IMR-90 (cell line): ENCODE measurements around the gene COL15A1. TPM values are rescaled to one million over a fixed set of nuclear protein-coding genes. Genes with fewer than 3 reads are reported as not detected.

Experiments used
- ATAC-seq: fragments of 200-7000 bp; cut with Tn5 transposase; 2 replicates; pipeline ENCODE4 v1.9.1; 2020; ENCODE audit warnings: low read depth, mild to moderate bottlenecking, moderate library complexity
- BruUV-seq: library from RNA; stranded (reverse); fragments of 400-500 nt; replicated peaks from 2 replicates; lab custom pipeline; 2021; lab: Mats Ljungman, UMichigan
- CTCF ChIA-PET: fragments of 300-600 bp; formaldehyde crosslinking; extraction: SDS; loops from one replicate; lab custom pipeline; 2021; ENCODE audit warnings: antibody characterized with exemption; lab: Yijun Ruan, JAX
- POLR2A ChIA-PET: fragments of 300-600 bp; sonication (Branson Sonifier 250); formaldehyde crosslinking; loops from one replicate; lab custom pipeline; 2022; ENCODE audit warnings: antibody characterized with exemption; ENCODE audit not compliant: unreplicated experiment; lab: Charles Lee
- DNase-seq: peaks from one replicate; pipeline ENCODE4 v3.0.0; 2013
- H2AFZ ChIP-seq: replicated peaks from 2 replicates; pipeline ENCODE3; 2013; ENCODE audit warnings: low read length, mild to moderate bottlenecking; ENCODE audit not compliant: poor library complexity
- H2AK5ac ChIP-seq: 2 replicates; pipeline ENCODE4 v1.6.1; 2013; ENCODE audit warnings: low read depth, low read length, inconsistent platforms
- H2AK9ac ChIP-seq: replicated peaks from 2 replicates; pipeline ENCODE3; 2013; ENCODE audit warnings: mild to moderate bottlenecking, low read depth, low read length, moderate library complexity; ENCODE audit not compliant: poor library complexity
- H2BK120ac ChIP-seq: 2 replicates; pipeline ENCODE4 v1.6.1; 2013; ENCODE audit warnings: low read depth, low read length, inconsistent platforms
- H2BK15ac ChIP-seq: 3 replicates; pipeline ENCODE4 v1.6.1; 2013; ENCODE audit warnings: low read depth, low read length, inconsistent platforms
- H2BK20ac ChIP-seq: 2 replicates; pipeline ENCODE4 v1.6.1; 2013; ENCODE audit warnings: low read depth, mild to moderate bottlenecking, inconsistent platforms, low read length, moderate library complexity
- H2BK5ac ChIP-seq: 2 replicates; pipeline ENCODE4 v1.6.1; 2013; ENCODE audit warnings: mild to moderate bottlenecking, low read depth, low read length, inconsistent platforms; ENCODE audit not compliant: poor library complexity, severe bottlenecking
- H3K14ac ChIP-seq: replicated peaks from 2 replicates; pipeline ENCODE4 v1.6.1; 2013; ENCODE audit warnings: low read depth, low read length, inconsistent platforms
- H3K18ac ChIP-seq: 2 replicates; pipeline ENCODE4 v1.6.1; 2013; ENCODE audit warnings: low read depth, low read length, control low read depth
- H3K23ac ChIP-seq: 2 replicates; pipeline ENCODE4 v1.6.1; 2013; ENCODE audit warnings: low read depth, low read length, inconsistent platforms
- H3K27ac ChIP-seq: 2 replicates; pipeline ENCODE4 v1.5.1; 2013; ENCODE audit warnings: mild to moderate bottlenecking, control low read depth, low read length; ENCODE audit not compliant: insufficient read depth
- H3K27me3 ChIP-seq: 2 replicates; pipeline ENCODE4 v1.6.1; 2013; ENCODE audit warnings: low read length; ENCODE audit not compliant: control insufficient read depth, insufficient read depth
- H3K36me3 ChIP-seq: 2 replicates; pipeline ENCODE4 v1.6.1; 2013; ENCODE audit warnings: low read length, mixed read lengths; ENCODE audit not compliant: control insufficient read depth, insufficient read depth
- H3K4ac ChIP-seq: 2 replicates; pipeline ENCODE4 v1.6.1; 2013; ENCODE audit warnings: low read depth, low read length, inconsistent platforms
- H3K4me1 ChIP-seq: 2 replicates; pipeline ENCODE4 v1.6.1; 2013; ENCODE audit warnings: low read length, mixed read lengths; ENCODE audit not compliant: control insufficient read depth, insufficient read depth
- H3K4me2 ChIP-seq: 2 replicates; pipeline ENCODE4 v1.6.1; 2013; ENCODE audit warnings: low read depth, mild to moderate bottlenecking, control low read depth, low read length, moderate library complexity
- H3K4me3 ChIP-seq: 2 replicates; pipeline ENCODE4 v1.5.1; 2013; ENCODE audit warnings: low read depth, mild to moderate bottlenecking, control low read depth, low read length, moderate library complexity; ENCODE audit not compliant: insufficient read depth
- H3K56ac ChIP-seq: 2 replicates; pipeline ENCODE4 v1.6.1; 2013; ENCODE audit warnings: low read length, inconsistent platforms; ENCODE audit not compliant: insufficient read depth; ENCODE audit errors: extremely low read depth
- H3K79me1 ChIP-seq, 2 experiments: 2 replicates each; pipeline ENCODE4 v1.6.1; 2013; ENCODE audit warnings: low read length in 2 of 2, inconsistent platforms in 1 of 2, low read depth in 1 of 2
- H3K9ac ChIP-seq: 2 replicates; pipeline ENCODE4 v1.6.1; 2013; ENCODE audit warnings: low read depth, low read length, control low read depth
- H3K9me1 ChIP-seq: 2 replicates; pipeline ENCODE4 v1.6.1; 2013; ENCODE audit warnings: low read length, inconsistent platforms; ENCODE audit not compliant: insufficient read depth
- H3K9me3 ChIP-seq: 2 replicates; pipeline ENCODE4 v1.6.1; 2013; ENCODE audit warnings: low read length; ENCODE audit not compliant: control insufficient read depth, insufficient read depth
- H4K20me1 ChIP-seq: 2 replicates; pipeline ENCODE4 v1.6.1; 2013; ENCODE audit warnings: low read length, inconsistent platforms; ENCODE audit not compliant: insufficient read depth
- H4K5ac ChIP-seq: 2 replicates; pipeline ENCODE4 v1.6.1; 2013; ENCODE audit warnings: mild to moderate bottlenecking, low read depth, low read length, control low read depth
- H4K8ac ChIP-seq, 2 experiments: 2 replicates each; pipeline ENCODE4 v1.6.1; 2013; ENCODE audit warnings: low read depth in 2 of 2, low read length in 2 of 2, control low read depth in 1 of 2, inconsistent platforms in 1 of 2
- H4K91ac ChIP-seq: 2 replicates; pipeline ENCODE4 v1.6.1; 2013; ENCODE audit warnings: low read depth, low read length, inconsistent platforms; ENCODE audit not compliant: insufficient read depth
- CEBPB ChIP-seq: IDR thresholded peaks from 2 replicates; pipeline ENCODE4 v1.6.1; 2012; ENCODE audit warnings: low read depth, low read length, improper control_type of control experiment
- CHD1 ChIP-seq: IDR thresholded peaks from 2 replicates; pipeline ENCODE4 v1.6.1; 2012; ENCODE audit warnings: low read depth, low read length, improper control_type of control experiment
- dilution Hi-C: fragments of 300-500 bp; cut with HindIII; formaldehyde crosslinking; loops from one replicate; pipeline ENCODE4 v1.14.3; 2018; ENCODE audit warnings: low sequenced_read_pairs; ENCODE audit not compliant: unreplicated experiment
- in situ Hi-C: fragments of 300-500 bp; cut with MboI; formaldehyde crosslinking; loops from 3 replicates; pipeline ENCODE4 v1.14.3; 2019; ENCODE audit warnings: low sequenced_read_pairs, inconsistent platforms, mixed read lengths
- intact Hi-C: fragments of 100-400 bp; cut with micrococcal nuclease; formaldehyde crosslinking; loops from 2 replicates; pipeline ENCODE4 v1.10.0; 2022
- polyA plus RNA-seq, 3 experiments: library from polyadenylated mRNA; depleted of rRNA; stranded (reverse); fragments of >200 nt; gene quantifications; 2 replicates each; pipeline ENCODE4 v1.2.3, GENCODE V29; 2012; ENCODE audit warnings: low replicate concordance in 1 of 3
- total RNA-seq: library from RNA; depleted of rRNA; stranded (reverse); fragments of >200 nt; gene quantifications from 2 replicates; pipeline ENCODE4 v1.2.3, GENCODE V29; 2012

The COL15A1 gene
- total and polyA plus RNA-seq, 2 of the 4 experiments (the other 2 are of a cell fraction), result 2.2 to 3.7 TPM

GRCh38 chr9:98949565-98949964 is 5.9 kb downstream of the COL15A1 start:
- H4K5ac ChIP-seq, result no peak overlapping the region
- H4K20me1 ChIP-seq, result no peaks in the 10 kb centered on the region
- no peak for ATAC-seq
- H3K18ac ChIP-seq, result no peak overlapping the region
- dilution Hi-C loops, result no loop called here
- H2BK5ac ChIP-seq, result no peak overlapping the region
- H4K91ac ChIP-seq, result no peak overlapping the region
- H3K4me2 ChIP-seq, result no peak overlapping the region
- H2BK20ac ChIP-seq, result no peak overlapping the region
- H2AFZ ChIP-seq, result no peak overlapping the region
- CTCF ChIA-PET, result no interaction called here
- no peak overlapping the region for H3K23ac ChIP-seq
- DNase-seq, result no peak
- no peak for TF ChIP-seq CHD1
- peak; percentile 83 for TF ChIP-seq CEBPB
- peaks cover 11% of the 10 kb centered on the region for H3K27me3 ChIP-seq
- H2AK9ac ChIP-seq, result no peak overlapping the region
- BruUV-seq, result no TSS peak
- no peak overlapping the region for H3K27ac ChIP-seq
- H3K9ac ChIP-seq, result no peak overlapping the region
- intact Hi-C loops, result no loop called here
- peaks cover 6 to 33% of the 10 kb centered on the region in 2 experiments; a peak in 2 of 4 replicates for H3K79me1 ChIP-seq
- no peak overlapping the region for H3K14ac ChIP-seq
- no peak overlapping the region for H3K56ac ChIP-seq
- H3K36me3 ChIP-seq, result peaks cover 11% of the 10 kb centered on the region; the same call in 1 of the 2 replicates
- no peak overlapping the region for H3K4ac ChIP-seq
- in situ Hi-C loops, result no loop called here
- 0 out of 2 replicates have a peak overlapping the region, but pooled peaks have one; percentile 39 for H2AK5ac ChIP-seq
- no peak overlapping the region for H3K4me3 ChIP-seq
- peaks cover 5% of the 10 kb centered on the region; the same call in 1 of the 2 replicates for H3K9me1 ChIP-seq
- no peak overlapping the region for H4K8ac ChIP-seq
- H3K9me3 ChIP-seq, result no peaks in the 10 kb centered on the region
- POLR2A ChIA-PET, result no interaction called here
- no peak overlapping the region for H2BK120ac ChIP-seq
- H3K4me1 ChIP-seq, result no peaks in the 10 kb centered on the region; the same call in 1 of the 2 replicates
- H2BK15ac ChIP-seq, result no peak overlapping the region
